Gastroesophageal sphincter (tissue), 3 donors: ENCODE data around the gene COX19.

Source experiments
- POLR2A ChIP-seq, 2 donors: fragments of 450-650 bp; IDR thresholded peaks; one replicate each; pipeline ENCODE4 v1.6.1; 2017; ENCODE audit warnings: antibody characterized with exemption in 2 of 2, mild to moderate bottlenecking in 2 of 2, moderate library complexity in 1 of 2
- POLR2AphosphoS5 ChIP-seq: sonication (generic); formaldehyde crosslinking; IDR thresholded peaks from one replicate; pipeline ENCODE4 v1.6.1; 2017; ENCODE audit warnings: antibody characterized with exemption
- TF ChIP-seq, protein P1 (sequence below), 4 experiments: fragments of 200-600 bp in 2 of 4; fragments of 450-650 bp in 2 of 4; sonication (generic) in 1 of 4; IDR thresholded peaks; one replicate each; pipeline ENCODE4 v1.5.1; 2017 to 2019; ENCODE audit warnings: antibody characterized with exemption in 4 of 4, mild to moderate bottlenecking in 2 of 4, moderate library complexity in 2 of 4

DNA sequence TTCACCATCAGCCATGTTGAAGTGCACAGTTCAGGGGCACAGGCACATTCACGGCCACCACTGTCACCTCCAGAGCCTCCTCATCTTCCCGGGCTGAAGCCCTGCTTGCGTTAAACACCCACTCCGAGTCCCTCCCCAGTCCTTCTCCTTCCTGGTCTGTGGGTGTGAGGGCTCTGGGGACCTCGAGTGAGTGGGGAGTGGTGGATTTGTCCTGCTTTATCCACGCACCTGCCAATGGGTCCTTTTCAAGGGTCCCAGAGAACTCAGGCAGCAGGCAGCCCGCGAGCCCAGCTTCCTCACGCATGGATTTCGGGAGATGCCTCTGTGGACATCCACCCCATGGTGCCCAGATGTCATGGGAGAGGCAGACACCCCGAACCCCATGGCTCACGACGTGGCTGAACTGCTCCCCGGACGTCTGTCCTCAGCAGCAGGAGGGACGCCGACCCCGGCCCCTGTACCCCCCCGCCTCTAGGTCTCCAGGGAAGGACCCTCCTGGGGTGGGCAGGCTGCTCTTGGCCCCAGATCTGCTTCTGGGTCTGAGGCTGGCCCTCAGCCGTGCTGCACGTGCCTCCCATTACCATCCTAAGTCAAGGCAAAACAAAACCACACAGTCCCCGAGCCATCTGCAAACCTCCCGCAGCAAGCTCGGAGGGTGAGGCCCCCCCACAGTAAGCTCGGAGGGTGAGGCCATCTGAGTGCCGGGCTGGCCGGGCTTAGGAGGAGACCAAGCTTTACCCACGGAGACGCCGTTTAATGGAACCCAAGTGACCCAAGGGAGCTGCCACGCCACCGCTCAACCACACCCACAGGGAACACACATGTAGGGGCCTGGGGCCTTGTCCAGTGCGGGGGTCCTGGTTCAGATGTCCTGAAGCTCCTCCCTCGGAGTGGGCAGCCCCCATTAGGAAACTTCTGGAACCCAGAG is 16.6 kb upstream of the COX19 start:
- TF ChIP-seq, protein P1, sequence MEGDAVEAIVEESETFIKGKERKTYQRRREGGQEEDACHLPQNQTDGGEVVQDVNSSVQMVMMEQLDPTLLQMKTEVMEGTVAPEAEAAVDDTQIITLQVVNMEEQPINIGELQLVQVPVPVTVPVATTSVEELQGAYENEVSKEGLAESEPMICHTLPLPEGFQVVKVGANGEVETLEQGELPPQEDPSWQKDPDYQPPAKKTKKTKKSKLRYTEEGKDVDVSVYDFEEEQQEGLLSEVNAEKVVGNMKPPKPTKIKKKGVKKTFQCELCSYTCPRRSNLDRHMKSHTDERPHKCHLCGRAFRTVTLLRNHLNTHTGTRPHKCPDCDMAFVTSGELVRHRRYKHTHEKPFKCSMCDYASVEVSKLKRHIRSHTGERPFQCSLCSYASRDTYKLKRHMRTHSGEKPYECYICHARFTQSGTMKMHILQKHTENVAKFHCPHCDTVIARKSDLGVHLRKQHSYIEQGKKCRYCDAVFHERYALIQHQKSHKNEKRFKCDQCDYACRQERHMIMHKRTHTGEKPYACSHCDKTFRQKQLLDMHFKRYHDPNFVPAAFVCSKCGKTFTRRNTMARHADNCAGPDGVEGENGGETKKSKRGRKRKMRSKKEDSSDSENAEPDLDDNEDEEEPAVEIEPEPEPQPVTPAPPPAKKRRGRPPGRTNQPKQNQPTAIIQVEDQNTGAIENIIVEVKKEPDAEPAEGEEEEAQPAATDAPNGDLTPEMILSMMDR (IDR thresholded peaks at IDR 0.05): no peak
- TF ChIP-seq POLR2A (IDR thresholded peaks at IDR 0.05): no peak
- TF ChIP-seq POLR2AphosphoS5: no peak
